NOMO-1 treated with DMSO at 0.1 percent for 48 hours (cell line): ENCODE measurements around the gene FZD7.

ENCODE experiments used
- DNase-seq: peaks from one replicate; lab custom pipeline; 2025; ENCODE audit not compliant: unreplicated experiment; lab: John Stamatoyannopoulos, UW

The FZD7 gene

DNA sequence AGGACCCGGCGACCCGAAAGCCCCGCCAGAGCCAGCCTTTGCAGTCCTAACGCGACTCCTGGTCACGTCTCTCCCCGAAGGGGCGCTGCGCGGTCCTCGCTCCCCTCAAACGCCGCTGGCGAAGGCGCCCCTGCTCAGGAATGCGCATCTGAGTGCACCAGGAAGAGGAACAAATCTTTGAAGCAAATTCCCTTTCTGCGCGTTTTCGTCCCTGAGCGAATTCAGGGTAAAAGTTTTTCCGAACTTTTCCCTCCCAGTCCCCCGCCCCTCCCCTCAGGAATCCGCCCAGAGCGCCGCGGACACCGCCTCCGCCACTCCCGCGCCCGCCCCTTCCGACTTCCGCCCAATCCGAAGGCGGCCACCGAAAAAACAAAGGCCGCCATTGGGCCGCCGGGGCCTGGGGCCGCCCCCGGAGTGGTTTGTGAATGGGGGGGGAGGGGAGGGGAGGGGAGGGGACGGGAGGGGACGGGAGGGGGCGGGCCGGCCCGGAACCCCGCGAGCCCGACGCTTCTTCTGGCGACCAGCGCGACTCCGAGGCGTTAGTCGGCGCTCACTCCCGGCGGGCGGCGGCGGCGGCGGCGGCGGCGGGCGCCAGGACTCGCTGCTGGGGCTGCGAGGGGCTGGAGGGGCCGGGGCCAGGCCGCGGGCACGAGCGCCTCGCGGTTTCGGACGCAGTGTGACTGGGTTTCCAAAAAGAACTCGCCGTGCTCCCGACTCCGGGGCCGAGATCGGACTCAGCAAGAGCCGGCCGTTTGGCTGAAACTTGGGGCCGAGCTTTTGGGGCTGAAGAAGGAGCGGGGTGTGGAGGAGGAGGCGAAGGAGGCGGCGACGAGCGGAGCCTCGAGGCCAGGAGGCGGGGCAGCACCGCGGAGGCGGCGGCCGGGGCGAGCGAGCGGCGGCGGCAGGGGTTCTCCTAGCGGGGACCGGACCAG is at the start of gene FZD7:
Gene FZD7 (plus strand): TSS at position 539 of the 932 bp plus-strand sequence. CDS start 793 bp downstream, outside the sequence.
- peak; percentile 81 for DNase-seq

DNA sequence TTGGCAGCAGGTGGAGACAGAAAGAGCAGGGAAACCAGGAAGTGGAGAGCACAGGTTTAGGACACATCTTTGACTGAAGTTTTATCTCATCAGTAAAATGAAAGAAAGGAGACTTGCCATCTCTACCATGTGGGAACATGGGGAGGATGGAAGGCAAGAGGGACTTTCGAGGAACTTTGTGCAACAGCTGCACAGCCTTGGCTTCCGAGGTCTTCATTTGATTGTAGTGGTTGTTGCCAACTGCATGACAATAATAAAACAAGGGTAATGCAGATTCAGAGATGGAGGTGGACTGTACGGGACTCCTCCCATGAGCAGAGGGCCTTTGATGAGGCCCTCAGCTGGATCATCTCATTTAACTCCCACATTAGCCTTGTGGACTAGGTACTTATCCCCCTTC is 49.3 kb upstream of the FZD7 start:
- no peak for DNase-seq

GRCh38 chr2:201984800-201985525 is 48.7 kb upstream of the FZD7 start:
- no peak for DNase-seq

- DNase-seq: no peak
Measured at GRCh38 chr2:201985728-201986462, 47.8 kb upstream of the FZD7 start.

- DNase-seq: no peak
Measured at GRCh38 chr2:201986463-201986735, 47.3 kb upstream of the FZD7 start.

DNA sequence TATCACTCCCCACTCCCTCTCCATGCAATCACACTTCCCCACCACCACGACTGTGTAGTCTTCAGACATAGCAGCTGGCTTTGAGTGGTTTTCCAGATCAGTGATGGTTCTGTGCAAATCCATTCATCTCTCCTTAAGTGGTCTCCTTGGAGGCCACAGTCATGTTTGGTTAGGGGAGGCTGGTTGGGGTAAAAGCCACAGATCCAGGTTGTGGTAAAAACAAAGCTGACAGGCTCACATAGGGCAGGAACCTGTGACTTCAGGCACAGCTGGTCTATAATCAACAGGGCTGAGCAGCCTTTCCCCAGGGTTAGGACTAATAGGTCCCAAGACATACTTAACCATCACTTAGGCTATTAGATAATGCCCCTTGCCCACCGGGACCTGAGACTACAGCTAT is 46.2 kb upstream of the FZD7 start:
- DNase-seq: no peak

- DNase-seq: no peak
Measured at GRCh38 chr2:201990069-201990468, 43.6 kb upstream of the FZD7 start.

DNA sequence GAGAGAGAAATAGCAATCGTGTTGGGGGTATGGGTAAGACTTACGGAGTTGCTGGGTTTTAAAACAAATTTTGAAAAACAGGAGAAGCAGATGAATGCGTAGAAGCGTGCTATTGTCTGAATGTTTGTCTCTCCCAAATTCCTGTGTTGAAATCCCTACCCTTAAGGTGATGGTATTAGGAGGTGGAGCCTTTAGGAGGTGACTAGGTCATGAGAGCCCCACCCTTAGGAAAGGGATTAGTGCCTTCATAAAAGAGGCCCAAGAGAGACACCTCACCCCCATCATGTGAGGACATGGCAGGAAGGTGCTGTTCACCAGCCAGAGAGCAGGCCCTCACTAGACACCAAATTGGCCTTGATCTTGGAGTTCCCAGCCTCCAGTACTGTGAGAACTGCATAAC is 40.7 kb upstream of the FZD7 start:
- DNase-seq: no peak

- no peak for DNase-seq
Measured at GRCh38 chr2:201994973-201995638, 38.5 kb upstream of the FZD7 start.

DNA sequence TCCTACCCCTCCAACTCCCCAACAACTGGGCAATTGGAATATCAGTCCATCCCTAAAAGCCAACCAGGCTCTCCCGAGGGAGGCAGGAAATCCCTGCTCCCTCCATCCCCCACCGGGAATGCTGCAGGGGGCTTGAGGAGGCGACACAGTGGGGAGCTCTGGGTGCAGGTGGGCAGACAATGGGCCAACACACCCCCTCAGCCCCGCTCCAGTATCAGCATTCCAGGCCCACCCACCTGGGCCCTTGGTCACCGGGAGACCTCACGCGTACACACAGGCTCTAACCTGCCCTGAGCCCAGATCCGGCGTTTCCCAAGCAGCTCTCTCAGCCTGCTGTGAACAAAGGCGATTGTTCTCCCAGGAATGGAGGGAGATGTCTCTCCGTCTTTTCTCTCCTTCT is 37.6 kb upstream of the FZD7 start:
- DNase-seq: no peak

DNA sequence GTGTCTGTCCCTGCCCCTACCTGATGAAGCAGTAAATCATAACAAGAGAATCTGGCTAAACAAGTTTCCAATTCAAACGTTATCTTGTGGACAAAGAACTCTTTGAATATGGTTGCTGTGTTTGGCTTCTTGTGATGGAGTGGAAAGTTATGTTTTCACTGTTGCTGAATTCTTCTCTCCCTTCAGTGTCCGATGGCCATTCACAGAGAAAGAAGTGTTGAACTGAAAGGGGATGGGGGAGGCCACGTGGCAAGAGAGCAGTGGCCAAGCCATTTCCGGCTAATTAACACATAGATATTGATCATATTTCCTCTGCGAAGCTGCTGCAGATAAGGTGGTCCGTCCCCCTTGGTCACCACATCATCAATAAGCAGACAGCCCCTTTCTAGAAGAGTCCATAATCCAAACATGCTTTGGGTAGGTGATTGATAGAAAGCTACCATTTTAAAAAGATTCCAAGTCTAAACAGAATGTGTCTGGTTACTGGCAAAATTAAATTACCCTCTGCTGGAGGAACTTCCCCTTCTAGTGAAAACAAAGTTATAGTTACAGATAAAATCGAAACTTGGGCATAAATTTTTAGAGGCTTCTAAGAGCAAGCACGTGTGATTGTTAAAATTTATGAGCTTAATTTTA is 36.9 kb upstream of the FZD7 start:
- peak; percentile 38 for DNase-seq

DNA sequence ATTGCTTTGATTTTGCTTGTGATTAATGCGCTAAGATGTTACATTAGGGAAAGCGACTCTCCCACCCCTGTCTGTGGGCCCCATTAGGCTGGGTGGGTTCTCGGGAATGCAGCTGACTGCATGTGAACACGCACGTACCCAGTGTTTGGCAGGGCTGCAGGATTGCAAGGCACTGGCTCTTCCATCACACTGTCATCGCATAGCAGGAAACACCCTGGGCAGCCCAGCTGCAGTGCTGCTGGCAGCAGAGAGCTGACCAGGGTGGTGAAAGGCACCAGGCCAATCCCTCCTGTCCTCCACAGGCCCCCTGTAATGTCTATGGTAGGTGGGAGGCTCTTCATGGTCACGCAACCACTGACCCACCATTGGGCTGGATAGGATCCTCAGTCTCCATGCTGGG is 34.4 kb upstream of the FZD7 start:
- DNase-seq: no peak

DNA sequence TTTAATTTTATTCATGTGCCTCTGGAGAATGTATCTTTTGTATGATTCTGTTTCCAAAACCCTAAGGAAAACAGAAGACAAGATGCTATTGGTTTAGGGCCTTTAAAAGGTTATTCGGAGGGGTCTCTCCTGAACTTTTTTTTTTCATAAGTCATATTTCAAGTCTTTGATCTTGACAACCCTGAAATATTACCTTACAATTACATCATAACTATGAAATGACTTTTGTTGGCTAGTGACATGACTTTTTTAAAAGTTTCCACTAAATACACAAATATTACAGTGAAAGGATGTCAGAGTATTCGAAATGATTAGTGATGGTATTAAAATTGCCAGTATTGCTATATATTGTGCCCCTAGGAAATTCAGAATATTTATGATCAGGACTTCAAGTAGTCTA is 31.8 kb upstream of the FZD7 start:
- no peak for DNase-seq

- no peak for DNase-seq
Measured at GRCh38 chr2:202002381-202002780, 31.3 kb upstream of the FZD7 start.

DNA sequence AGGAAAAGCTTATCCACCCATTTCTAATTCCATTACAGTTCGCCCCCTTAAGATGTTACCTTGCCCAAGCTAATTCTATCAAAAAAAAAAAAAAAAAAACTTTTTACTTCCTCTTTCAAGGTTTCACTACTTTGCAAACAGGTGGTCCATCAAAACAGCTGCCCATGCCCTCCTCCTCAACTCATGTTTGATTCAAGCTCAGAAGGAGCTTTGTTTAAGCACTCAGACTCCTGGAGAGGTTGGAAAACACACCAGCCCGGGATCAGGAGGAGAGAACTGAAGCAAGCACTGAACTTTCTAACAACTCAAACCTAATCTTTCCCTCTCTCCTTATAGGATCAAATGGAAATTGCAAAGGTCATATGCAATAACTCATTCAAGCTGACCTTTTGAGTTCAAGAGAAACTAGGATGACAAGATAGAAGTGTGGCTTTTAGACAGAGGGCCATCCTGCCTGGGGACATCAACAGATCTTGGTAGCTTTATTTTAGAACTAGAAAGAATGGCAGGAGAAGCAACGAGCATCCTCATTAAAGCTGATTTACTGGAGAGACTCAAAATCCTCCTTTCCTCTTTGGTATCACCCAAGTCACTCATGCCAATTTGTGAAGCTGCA is 28.3 kb upstream of the FZD7 start:
- DNase-seq: peak; percentile 9

DNA sequence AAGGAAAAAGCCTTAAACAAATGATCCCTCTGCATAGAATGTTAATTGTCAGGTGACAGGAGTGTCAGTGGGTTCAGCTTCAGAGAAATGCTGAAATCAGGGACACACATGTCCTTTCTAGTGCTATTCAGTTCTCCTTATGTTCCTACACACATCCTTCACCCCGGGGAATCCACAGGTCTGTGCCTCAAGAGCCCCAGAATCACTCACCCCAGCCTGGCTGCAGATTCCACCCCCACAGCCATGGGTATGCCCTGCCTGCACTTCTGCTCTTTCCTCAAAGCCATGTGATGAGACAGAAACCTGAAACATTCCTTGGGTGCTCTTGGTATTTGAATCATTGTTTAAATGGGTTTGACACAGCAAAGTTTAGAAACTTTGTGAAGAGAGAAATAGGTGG is 27.4 kb upstream of the FZD7 start:
- DNase-seq: no peak

DNA sequence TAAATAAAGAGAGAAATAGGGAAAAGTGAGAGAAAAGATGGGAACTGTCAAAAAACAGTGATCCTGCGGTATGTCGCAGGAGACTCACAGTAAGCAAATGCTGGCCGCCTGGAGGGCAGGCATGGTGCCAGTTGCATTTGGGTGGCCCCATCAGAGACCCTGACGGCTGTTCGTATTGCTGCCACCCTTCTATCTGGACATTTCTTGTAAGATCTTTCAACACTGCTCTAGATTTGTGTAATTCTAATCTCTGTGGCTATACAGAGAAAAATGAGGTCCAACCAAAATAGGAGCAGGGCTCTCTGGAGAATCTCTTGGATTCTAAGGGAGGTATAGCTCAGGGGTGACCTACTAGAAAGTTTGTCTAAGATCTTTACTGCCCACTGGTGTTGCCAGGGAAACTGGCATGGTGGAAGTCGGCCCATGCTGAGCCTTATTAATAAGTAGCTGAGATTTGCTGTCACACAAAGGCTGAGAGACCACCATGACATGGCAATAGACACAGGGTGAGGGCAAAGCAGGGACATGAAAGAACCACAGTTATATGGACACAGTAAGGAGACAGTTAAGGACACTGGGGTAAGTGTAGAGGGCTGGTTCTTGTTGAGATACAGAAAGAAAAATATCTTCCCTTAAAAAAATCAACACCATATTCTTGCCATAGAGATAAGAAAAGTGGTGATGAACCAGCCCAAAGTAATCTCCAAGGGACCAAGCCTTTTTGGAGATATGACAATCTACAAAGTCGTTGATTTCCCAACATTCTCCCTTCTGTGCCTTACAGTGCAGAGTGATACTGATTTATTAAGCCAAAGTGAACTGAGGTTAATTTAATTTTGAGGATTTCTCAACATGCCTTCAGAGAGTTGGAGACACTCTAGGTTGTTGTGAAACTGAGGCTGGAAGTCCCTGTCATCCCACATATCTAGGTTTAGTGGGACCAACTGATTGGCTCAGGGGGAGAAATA is 26.4 kb upstream of the FZD7 start:
- DNase-seq: no peak

GRCh38 chr2:202007983-202008354 is 25.7 kb upstream of the FZD7 start:
- DNase-seq: no peak

GRCh38 chr2:202009019-202009481 is 24.6 kb upstream of the FZD7 start:
- DNase-seq: no peak
